ENCODE data around the gene TTR.

GRCh38 chr18:31630549-31630948 is 38.9 kb downstream of the TTR start:
- no peak for TF ChIP-seq CTCF (conservative IDR thresholded peaks at IDR 0.05; ENCODE audit: low read depth in 2 of 2)
- no peak for TF ChIP-seq POLR2AphosphoS5 (IDR thresholded peaks at IDR 0.05; ENCODE audit: low read depth)
- no peak for TF ChIP-seq EZH2 (IDR thresholded peaks at IDR 0.05; ENCODE audit: low read depth, unreplicated experiment)
- TF ChIP-seq CREB1 (CRISPR knock-in tag; IDR thresholded peaks at IDR 0.05; ENCODE audit: low read depth), result no peak
- TF ChIP-seq ZNF114 (CRISPR knock-in tag; IDR thresholded peaks at IDR 0.05), result no peak
- no peak for TF ChIP-seq JUNB (IDR thresholded peaks at IDR 0.05; ENCODE audit: unreplicated experiment)
